Activated T-cell treated with anti-CD3 and anti-CD28 coated beads for 24 hours (primary cell): ENCODE results near the gene FUOM.

Source experiments
- DNase-seq: peaks from one replicate; pipeline ENCODE4 v3.0.0-alpha.2; 2020; ENCODE audit warnings: low read depth

The FUOM gene

GRCh38 chr10:133311570-133311969, 46.2 kb downstream of the FUOM start:
- DNase-seq, result no peak

GRCh38 chr10:133310789-133311188, 47.0 kb downstream of the FUOM start:
- no peak for DNase-seq

- no peak for DNase-seq
Measured at GRCh38 chr10:133310399-133310755, 47.4 kb downstream of the FUOM start.

- DNase-seq, result no peak
Measured at GRCh38 chr10:133309720-133310398, 48.0 kb downstream of the FUOM start.

- peak; percentile 83 for DNase-seq
Measured at GRCh38 chr10:133309100-133309719, 48.6 kb downstream of the FUOM start.

GRCh38 chr10:133308421-133309099, 49.3 kb downstream of the FUOM start, which contains the start of the genes TUBGCP2 and ZNF511:
Gene TUBGCP2 (minus strand): TSS chr10:133308872. CDS start chr10:133302941, 5,931 bp downstream.
Gene ZNF511 (plus strand): TSS chr10:133308914. CDS start chr10:133308944, 30 bp downstream.
- DNase-seq, result peak; percentile 84

- DNase-seq, result peak; percentile 70
Measured at GRCh38 chr10:133307776-133308420, 49.9 kb downstream of the FUOM start.

- DNase-seq, result no peak
Measured at GRCh38 chr10:133306941-133307379, 50.9 kb downstream of the FUOM start.

- no peak for DNase-seq
Measured at GRCh38 chr10:133306097-133306476, 51.7 kb downstream of the FUOM start.
